Fibroblast of skin of left biceps (primary cell): ENCODE results near the gene HCN1.
A peak's percentile ranks its signal among the peaks of the same experiment; 100 is the strongest.
"Not testable (repeated sequence)": the region's sequence is repeated elsewhere in the genome, so short reads cannot be mapped to it uniquely, and the experiment has no call there.

ENCODE experiments used
- DNase-seq, 2 experiments: peaks; one replicate each; pipeline ENCODE4 v3.0.0-alpha.2; 2013; ENCODE audit warnings: low read depth in 2 of 2

Gene HCN1

DNA sequence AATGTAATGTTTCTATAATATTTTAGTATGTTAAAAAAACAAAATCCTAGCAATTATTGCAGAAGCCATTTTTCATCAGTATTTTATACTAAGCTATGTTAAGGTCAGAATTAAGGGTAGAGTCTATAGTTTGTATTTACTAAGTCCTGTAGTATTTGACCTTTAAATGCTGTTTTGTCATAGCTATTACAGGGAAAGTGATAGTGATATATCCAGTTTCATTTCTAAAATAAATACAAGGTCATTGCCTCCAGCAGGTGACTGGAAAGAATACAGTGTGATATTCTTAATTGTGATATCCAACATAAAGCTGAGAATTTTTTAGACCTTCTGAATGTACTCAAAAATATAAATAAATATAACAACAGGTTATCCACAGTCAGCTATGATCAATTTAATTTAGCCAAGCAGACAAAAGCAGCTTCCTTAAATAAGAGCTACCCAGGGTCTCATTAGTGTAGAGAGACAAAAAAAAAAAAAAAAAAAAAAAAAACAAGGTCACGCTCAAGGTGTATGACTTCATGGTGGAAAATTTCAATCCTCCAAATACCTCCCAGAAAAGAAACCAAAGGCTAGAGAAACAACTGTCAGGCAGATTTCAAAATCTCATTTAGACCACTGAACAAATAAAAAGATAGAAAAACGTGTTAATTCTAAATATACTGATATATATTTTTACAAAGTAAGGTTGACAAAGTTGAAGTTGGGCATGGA, 278.7 kb downstream of the HCN1 start:
- DNase-seq = no peak

GRCh38 chr5:45414620-45415573, 281.3 kb downstream of the HCN1 start:
- DNase-seq = no peak

DNA sequence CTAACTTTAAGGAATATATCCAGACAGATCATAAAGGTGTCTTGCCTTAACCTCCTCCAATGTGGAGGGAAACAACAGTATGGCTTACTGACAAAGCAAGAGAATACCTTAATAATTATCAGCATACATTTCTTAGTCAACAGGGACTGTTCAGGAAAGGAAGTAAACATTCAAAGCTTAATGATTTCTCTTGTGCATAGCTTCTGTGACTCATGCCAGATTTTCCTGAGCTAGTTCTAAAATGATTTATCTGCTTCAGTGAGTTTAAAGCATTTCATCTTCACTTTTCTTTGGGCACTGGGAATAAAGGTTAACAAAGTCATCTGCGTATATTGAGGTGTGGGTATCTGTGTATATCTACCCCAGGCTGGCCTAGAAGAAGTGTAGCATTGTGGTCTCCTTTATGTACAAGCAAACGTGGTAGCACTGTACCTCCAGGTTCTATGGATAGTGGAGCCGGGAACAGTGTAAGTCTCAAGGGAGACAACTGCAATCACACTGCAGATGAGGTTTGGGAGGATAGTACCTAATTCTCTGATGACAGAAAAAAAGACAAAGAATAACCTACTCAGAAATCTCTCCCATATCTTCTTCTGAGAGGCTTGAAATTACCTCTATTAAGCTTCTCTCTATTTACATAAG, 284.1 kb downstream of the HCN1 start:
- DNase-seq = no peak

- no peak for DNase-seq
Measured at GRCh38 chr5:45410304-45410995, 285.7 kb downstream of the HCN1 start.

DNA sequence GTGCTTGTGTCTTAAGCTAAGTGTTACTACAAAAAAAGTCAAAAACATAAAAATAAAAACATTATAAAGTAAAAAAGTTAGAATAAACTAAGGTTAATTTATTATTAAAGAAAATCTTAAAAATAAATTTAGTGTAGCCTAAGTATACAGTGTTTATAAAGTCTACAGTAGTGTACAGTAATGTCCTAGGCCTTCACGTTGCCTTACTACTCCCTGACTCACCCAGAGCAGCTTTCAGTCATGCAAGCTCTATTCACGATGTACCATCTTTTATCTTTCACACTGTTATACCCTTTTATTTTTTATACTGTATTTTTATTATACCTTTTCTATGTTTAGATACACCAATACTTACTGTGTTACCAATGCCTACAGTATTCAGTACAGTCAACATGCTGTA, 288.1 kb downstream of the HCN1 start:
- DNase-seq = no peak

- no peak for DNase-seq
Measured at GRCh38 chr5:45402804-45403455, 293.2 kb downstream of the HCN1 start.

GRCh38 chr5:45399041-45399440, 297.1 kb downstream of the HCN1 start:
- DNase-seq = no peak

DNA sequence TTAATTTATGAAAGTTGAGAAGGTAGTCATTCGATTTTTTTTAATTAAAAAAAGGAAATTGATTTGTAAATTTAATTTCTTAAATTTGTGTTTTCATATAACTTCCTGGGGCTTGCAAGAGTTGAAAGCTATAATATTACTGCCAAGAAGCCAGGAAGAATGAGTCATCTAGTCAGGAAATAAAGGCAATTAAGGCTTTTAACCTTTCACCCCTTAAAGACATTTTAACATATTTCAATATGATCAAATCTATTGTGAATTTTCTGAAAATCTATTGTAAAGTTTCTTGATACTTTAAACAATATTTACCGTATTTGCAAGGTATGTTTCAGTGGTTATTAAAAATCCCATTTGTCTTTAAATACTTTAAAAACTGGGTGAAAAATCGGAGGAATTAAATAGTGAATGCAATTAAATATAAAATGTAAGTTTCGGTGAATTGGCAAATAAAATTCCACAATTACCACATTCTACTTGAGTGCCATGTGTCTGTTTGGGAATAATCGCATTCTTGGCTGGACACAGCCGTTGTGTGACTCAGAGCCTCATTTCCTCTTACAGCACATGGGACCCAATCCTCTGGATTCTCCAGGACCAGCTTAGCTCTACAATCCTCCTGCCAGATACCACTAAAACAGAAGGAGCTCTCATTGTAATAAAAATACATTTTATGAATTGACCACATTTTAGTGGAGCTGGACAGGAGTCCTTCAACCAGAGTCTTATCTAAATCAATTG, 310.7 kb downstream of the HCN1 start:
- DNase-seq = peak; percentile 20 to 22

- DNase-seq = no peak
Measured at GRCh38 chr5:45383985-45384384, 312.2 kb downstream of the HCN1 start.

- DNase-seq = no peak
Measured at GRCh38 chr5:45382583-45382982, 313.6 kb downstream of the HCN1 start.

DNA sequence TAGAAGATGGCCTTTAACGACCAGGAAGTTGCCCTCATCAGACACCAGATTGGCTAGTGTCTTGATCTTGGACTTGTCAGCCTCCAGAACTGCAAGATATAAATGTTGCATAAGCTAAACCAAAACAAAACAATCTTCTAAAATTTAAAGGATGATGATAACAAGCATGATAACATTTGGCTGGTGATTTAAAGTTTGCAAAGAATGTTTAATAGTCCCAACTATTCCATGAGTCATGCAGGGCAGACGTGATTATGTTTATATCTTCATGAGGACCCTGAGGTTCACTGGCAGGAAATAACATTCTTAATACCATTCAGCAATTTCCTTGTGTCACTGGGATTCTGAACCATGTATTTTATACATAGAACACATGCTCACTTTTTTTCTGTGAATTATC, 319.8 kb downstream of the HCN1 start:
- DNase-seq = no peak

GRCh38 chr5:45372629-45373028, 323.6 kb downstream of the HCN1 start:
- DNase-seq = no peak

GRCh38 chr5:45371423-45371822, 324.8 kb downstream of the HCN1 start:
- not testable (repeated sequence) for DNase-seq

- no peak for DNase-seq
Measured at GRCh38 chr5:45355189-45355992, 340.8 kb downstream of the HCN1 start.

- no peak for DNase-seq
Measured at GRCh38 chr5:45336464-45336863, 359.7 kb downstream of the HCN1 start.

- no peak for DNase-seq
Measured at GRCh38 chr5:45335978-45336377, 360.2 kb downstream of the HCN1 start.

GRCh38 chr5:45335346-45335745, 360.8 kb downstream of the HCN1 start:
- DNase-seq = no peak

DNA sequence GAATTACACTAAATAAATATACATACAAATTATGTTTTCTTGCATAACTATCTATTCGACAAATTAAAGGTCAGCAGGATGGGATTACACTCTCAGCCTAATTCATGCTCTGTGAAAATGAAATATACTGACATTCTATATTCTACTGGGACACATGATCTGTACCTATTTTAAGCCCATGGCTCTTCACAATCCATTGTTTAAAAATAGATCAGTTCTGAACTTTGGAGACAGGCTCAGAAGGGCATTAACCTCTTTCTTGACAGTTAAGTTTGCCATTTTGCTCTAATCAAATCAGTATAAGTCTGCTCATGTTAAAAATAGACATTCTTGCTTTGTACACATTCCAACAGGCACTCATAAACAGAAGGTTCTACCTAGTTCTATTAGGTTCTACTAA, 361.2 kb downstream of the HCN1 start:
- DNase-seq = no peak

DNA sequence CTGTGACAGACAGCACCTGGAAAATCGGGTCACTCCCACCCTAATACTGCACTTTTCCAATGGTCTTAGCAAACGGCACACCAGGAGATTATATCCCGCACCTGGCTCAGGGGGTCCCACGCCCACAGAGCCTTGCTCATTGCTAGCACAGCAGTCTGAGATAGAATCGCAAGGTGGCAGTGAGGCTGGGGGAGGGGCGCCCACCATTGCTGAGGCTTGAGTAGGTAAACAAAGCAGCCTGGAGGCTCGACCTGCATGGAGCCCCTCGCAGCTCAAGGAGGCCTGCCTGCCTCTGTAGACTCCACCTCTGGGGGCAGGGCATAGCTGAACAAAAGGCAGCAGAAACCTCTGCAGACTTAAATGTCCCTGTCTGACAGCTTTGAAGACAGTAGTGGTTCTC, 383.6 kb downstream of the HCN1 start:
- not testable (repeated sequence) for DNase-seq

DNA sequence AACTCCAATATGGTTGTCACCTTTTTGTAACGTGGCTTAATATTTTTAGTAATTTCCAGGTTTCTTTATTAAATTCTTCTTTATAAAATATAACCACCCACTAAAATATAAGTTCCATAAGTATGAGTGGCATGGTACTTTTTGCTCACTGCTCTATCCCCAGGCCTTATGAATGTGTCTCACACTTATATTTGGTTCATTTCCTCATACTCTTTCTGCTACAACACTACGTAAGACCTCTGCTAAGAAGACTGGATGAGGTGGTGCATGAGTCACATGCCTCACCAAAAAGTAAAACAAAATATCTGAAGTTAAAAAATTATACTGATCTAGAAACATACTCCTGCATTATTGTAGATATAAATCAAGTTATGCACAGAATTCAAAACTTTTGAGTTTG, 400.9 kb downstream of the HCN1 start:
- DNase-seq = no peak
